Mucosa of gallbladder (tissue), 1 donor: Measurements from ENCODE around the gene YWHAG. TPM values are rescaled to one million over a fixed set of nuclear protein-coding genes. Genes with fewer than 3 reads are reported as not detected.
A peak's percentile ranks its signal among the peaks of the same experiment; 100 is the strongest.
"Not testable (repeated sequence)": the region's sequence is repeated elsewhere in the genome, so short reads cannot be mapped to it uniquely, and the experiment has no call there.

Experiments
- DNase-seq: peaks from one replicate; pipeline ENCODE4 v3.0.0-alpha.2; 2020; ENCODE audit warnings: low spot score
- total RNA-seq: library from RNA; stranded (reverse); gene quantifications from one replicate; pipeline ENCODE4 v1.2.1, GENCODE V29; 2021
- donor health status: DM: no; HTN: no; CAD: no.

The YWHAG gene
- total RNA-seq, 1 donor from 2014 or later, result 95.4 TPM

- DNase-seq, result peak; percentile 88
Measured at GRCh38 chr7:76296743-76297740, 61.7 kb downstream of the YWHAG start.

- peak; percentile 96 for DNase-seq
Measured at GRCh38 chr7:76294344-76295024, 64.3 kb downstream of the YWHAG start.

- no peak for DNase-seq
Measured at GRCh38 chr7:76293407-76293901, 65.3 kb downstream of the YWHAG start.

- DNase-seq, result not testable (repeated sequence)
Measured at GRCh38 chr7:76292911-76293310, 65.9 kb downstream of the YWHAG start.

GRCh38 chr7:76292213-76292573 is 66.6 kb downstream of the YWHAG start:
- DNase-seq, result no peak

GRCh38 chr7:76291351-76292212 is 67.2 kb downstream of the YWHAG start:
- peak; percentile 95 for DNase-seq

GRCh38 chr7:76290847-76291350 is 67.9 kb downstream of the YWHAG start:
- DNase-seq, result not testable (repeated sequence)

GRCh38 chr7:76286842-76287403 is 71.9 kb downstream of the YWHAG start:
- DNase-seq, result no peak

- no peak for DNase-seq
Measured at GRCh38 chr7:76285604-76286374, 73.0 kb downstream of the YWHAG start.

GRCh38 chr7:76283254-76284159 is 75.3 kb downstream of the YWHAG start:
- DNase-seq, result no peak

- DNase-seq, result no peak
Measured at GRCh38 chr7:76282344-76283253, 76.2 kb downstream of the YWHAG start.

- DNase-seq, result no peak
Measured at GRCh38 chr7:76281706-76282343, 77.0 kb downstream of the YWHAG start.

- DNase-seq, result no peak
Measured at GRCh38 chr7:76281006-76281705, 77.6 kb downstream of the YWHAG start.

- no peak for DNase-seq
Measured at GRCh38 chr7:76280408-76280807, 78.4 kb downstream of the YWHAG start.

GRCh38 chr7:76278540-76278939 is 80.3 kb downstream of the YWHAG start:
- no peak for DNase-seq
